GM23338 (cell line): ENCODE results near the gene PEX12. TPM values are rescaled to one million over a fixed set of nuclear protein-coding genes. Genes with fewer than 3 reads are reported as not detected.

Experiments used
- ATAC-seq: fragments of 200-7000 bp; cut with Tn5 transposase; 3 replicates; pipeline ENCODE4 v1.9.1; 2020
- DNase-seq: peaks from one replicate; pipeline ENCODE4 v3.0.0-alpha.2; 2015; ENCODE audit warnings: low spot score
- H2AFZ ChIP-seq: fragments of 200-600 bp; sonication (generic); 2 replicates; pipeline ENCODE4 v1.8.0; 2016; ENCODE audit warnings: antibody characterized with exemption, mild to moderate bottlenecking, moderate library complexity
- H3F3A ChIP-seq: fragments of 200-600 bp; sonication (generic); replicated peaks from 2 replicates; pipeline ENCODE4 v1.8.0; 2017; ENCODE audit warnings: antibody characterized with exemption, mixed run types, low read depth
- H3K27ac ChIP-seq: fragments of 200-600 bp; sonication (generic); 2 replicates; pipeline ENCODE4 v1.6.1; 2016; ENCODE audit warnings: low read depth
- H3K27me3 ChIP-seq: fragments of 200-600 bp; sonication (generic); 2 replicates; pipeline ENCODE4 v1.8.0; 2016; ENCODE audit warnings: mild to moderate bottlenecking, mixed run types, moderate library complexity; ENCODE audit not compliant: insufficient read depth
- H3K36me3 ChIP-seq: fragments of 200-600 bp; sonication (generic); 2 replicates; pipeline ENCODE4 v1.8.0; 2016; ENCODE audit warnings: mild to moderate bottlenecking; ENCODE audit not compliant: insufficient read depth
- H3K4me1 ChIP-seq: fragments of 200-600 bp; sonication (generic); 2 replicates; pipeline ENCODE4 v1.8.0; 2016; ENCODE audit warnings: mild to moderate bottlenecking, moderate library complexity; ENCODE audit not compliant: insufficient read depth
- H3K4me2 ChIP-seq: fragments of 200-600 bp; sonication (generic); 2 replicates; pipeline ENCODE4 v1.7.1; 2017; ENCODE audit warnings: mixed run types
- H3K4me3 ChIP-seq: fragments of 200-600 bp; sonication (generic); 2 replicates; pipeline ENCODE4 v1.6.1; 2016; ENCODE audit warnings: mixed run types
- H3K79me2 ChIP-seq: fragments of 200-600 bp; sonication (generic); replicated peaks from 2 replicates; pipeline ENCODE4 v1.8.0; 2017; ENCODE audit warnings: mild to moderate bottlenecking; ENCODE audit not compliant: insufficient read depth
- H3K9me2 ChIP-seq: fragments of 200-600 bp; sonication (generic); 2 replicates; pipeline ENCODE4 v1.8.0; 2017; ENCODE audit not compliant: insufficient read depth
- H4K20me1 ChIP-seq: fragments of 200-600 bp; sonication (generic); replicated peaks from 2 replicates; pipeline ENCODE4 v1.8.0; 2017; ENCODE audit warnings: mild to moderate bottlenecking; ENCODE audit not compliant: insufficient read depth
- H3K27ac Mint-ChIP-seq: 2 replicates; pipeline ENCODE4 v1.8.0; 2020; ENCODE audit warnings: inconsistent platforms, mild to moderate bottlenecking, moderate library complexity, mixed read lengths
- H3K27me3 Mint-ChIP-seq: 3 replicates; pipeline ENCODE4 v1.8.0; 2022; ENCODE audit warnings: low read depth, mild to moderate bottlenecking, moderate library complexity, mixed read lengths, inconsistent platforms; ENCODE audit not compliant: insufficient read depth, poor library complexity
- H3K36me3 Mint-ChIP-seq: 3 replicates; pipeline ENCODE4 v1.8.0; 2021; ENCODE audit warnings: low read depth, mild to moderate bottlenecking, inconsistent platforms, moderate library complexity, mixed read lengths
- H3K4me1 Mint-ChIP-seq: 3 replicates; pipeline ENCODE4 v1.8.0; 2020; ENCODE audit warnings: mild to moderate bottlenecking, inconsistent platforms, mixed read lengths
- H3K4me3 Mint-ChIP-seq: 3 replicates; pipeline ENCODE4 v1.8.0; 2021; ENCODE audit warnings: moderate library complexity, mild to moderate bottlenecking, inconsistent platforms, mixed read lengths
- H3K9me3 Mint-ChIP-seq: 3 replicates; pipeline ENCODE4 v1.8.0; 2020; ENCODE audit warnings: moderate library complexity, mild to moderate bottlenecking, inconsistent platforms, mixed read lengths
- CREB1 ChIP-seq: fragments of 250-450 bp; sonication (Bioruptor Pico); IDR thresholded peaks from 2 replicates; pipeline ENCODE4 v1.5.0; 2020; ENCODE audit warnings: low read depth, mild to moderate bottlenecking, moderate library complexity
- CTCF ChIP-seq, 2 experiments: fragments of 200-600 bp in 1 of 2; sonication (generic) in 1 of 2; conservative IDR thresholded peaks; 2 replicates each; pipeline versions ENCODE4 v1.5.1 to v1.6.1; 2016 to 2017; ENCODE audit warnings: antibody characterized with exemption in 2 of 2, low read depth in 2 of 2, mild to moderate bottlenecking in 2 of 2, moderate library complexity in 1 of 2
- EZH2 ChIP-seq: fragments of 200-600 bp; sonication (generic); IDR thresholded peaks from one replicate; pipeline ENCODE4 v1.8.0; 2017; ENCODE audit warnings: antibody characterized with exemption, mild to moderate bottlenecking, low read depth; ENCODE audit not compliant: unreplicated experiment
- EZH2phosphoT487 ChIP-seq: fragments of 200-600 bp; sonication (generic); IDR thresholded peaks from one replicate; pipeline ENCODE4 v1.8.1; 2018; ENCODE audit warnings: antibody characterized with exemption; ENCODE audit not compliant: unreplicated experiment
- JUNB ChIP-seq: IDR thresholded peaks from one replicate; pipeline ENCODE4 v1.6.1; 2016; ENCODE audit warnings: antibody characterized with exemption; ENCODE audit not compliant: unreplicated experiment
- NANOG ChIP-seq: IDR thresholded peaks from 2 replicates; pipeline ENCODE4 v1.6.1; 2016; ENCODE audit warnings: antibody characterized with exemption, borderline replicate concordance
- POLR2AphosphoS5 ChIP-seq: IDR thresholded peaks from 2 replicates; pipeline ENCODE4 v1.6.1; 2016; ENCODE audit warnings: antibody characterized with exemption, low read depth
- REST ChIP-seq: IDR thresholded peaks from one replicate; pipeline ENCODE4 v1.6.1; 2018; ENCODE audit warnings: antibody characterized with exemption; ENCODE audit not compliant: unreplicated experiment
- STAT1 ChIP-seq: IDR thresholded peaks from one replicate; pipeline ENCODE4 v1.6.1; 2016; ENCODE audit warnings: antibody characterized with exemption; ENCODE audit not compliant: unreplicated experiment
- ZNF114 ChIP-seq: fragments of 250-450 bp; sonication (Bioruptor Pico); IDR thresholded peaks from 2 replicates; pipeline ENCODE4 v1.5.0; 2020; ENCODE audit warnings: mild to moderate bottlenecking, moderate library complexity
- ZNF331 ChIP-seq: fragments of 250-450 bp; sonication (Bioruptor Pico); IDR thresholded peaks from 2 replicates; pipeline ENCODE4 v1.5.0; 2020; ENCODE audit warnings: low read depth, mild to moderate bottlenecking, moderate library complexity
- ZNF462 ChIP-seq: fragments of 250-450 bp; sonication (Bioruptor Pico); IDR thresholded peaks from 2 replicates; pipeline ENCODE4 v1.5.0; 2020; ENCODE audit warnings: mild to moderate bottlenecking, moderate library complexity
- polyA plus RNA-seq: library from polyadenylated mRNA; unstranded; fragments of >200 nt; fragmentation: Nextera tagmentation; extraction: Ambion mirVana; gene quantifications from 2 replicates; pipeline ENCODE4 v1.2.1, GENCODE V29; 2016
- total RNA-seq: library from RNA; depleted of rRNA; stranded (reverse); fragments of >200 nt; shearing (Covaris generic); gene quantifications from 2 replicates; pipeline ENCODE4 v1.2.3, GENCODE V29; 2014

PEX12 gene
- total and polyA plus RNA-seq, 2 experiments from 2014 or later, result 1.5 to 1.9 TPM

GRCh38 chr17:35575759-35576158, 2.6 kb downstream of the PEX12 start:
- TF ChIP-seq STAT1, result no peak
- TF ChIP-seq ZNF331 (CRISPR knock-in tag), result no peak
- no peak for TF ChIP-seq JUNB
- TF ChIP-seq CTCF (conservative IDR thresholded peaks at IDR 0.05; ENCODE audit: low read depth in 2 of 2), result no peak
- TF ChIP-seq EZH2phosphoT487, result no peak
- no peak for TF ChIP-seq CREB1 (CRISPR knock-in tag)
- TF ChIP-seq REST, result no peak
- TF ChIP-seq ZNF462, result no peak
- no peak for TF ChIP-seq EZH2
- TF ChIP-seq NANOG, result no peak
- TF ChIP-seq ZNF114 (CRISPR knock-in tag), result no peak
- TF ChIP-seq POLR2AphosphoS5, result no peak
- peaks cover 3% of the 10 kb centered on the region; the same call in 2 of the 3 replicates for H3K36me3 Mint-ChIP-seq
- no peak overlapping the region for H3K4me3 ChIP-seq
- no peaks in the 10 kb centered on the region for H3K9me2 ChIP-seq
- H3K27me3 Mint-ChIP-seq, result no peaks in the 10 kb centered on the region
- no peak overlapping the region for H2AFZ ChIP-seq
- no peaks in the 10 kb centered on the region for H3K27me3 ChIP-seq
- H3F3A ChIP-seq, result 0 out of 2 replicates have a peak, but pooled peaks cover 4% of the 10 kb centered on the region
- no peaks in the 10 kb centered on the region; the same call in 1 of the 2 replicates for H4K20me1 ChIP-seq
- DNase-seq (no peak), ATAC-seq (no peak)
- H3K27ac Mint-ChIP-seq, result no peak overlapping the region
- no peak overlapping the region for H3K27ac ChIP-seq
- no peaks in the 10 kb centered on the region for H3K9me3 Mint-ChIP-seq
- H3K4me1 ChIP-seq, result peaks cover 3% of the 10 kb centered on the region; the same call in 1 of the 2 replicates
- H3K79me2 ChIP-seq, result peaks cover 21% of the 10 kb centered on the region
- peaks cover 7% of the 10 kb centered on the region; the same call in 1 of the 2 replicates for H3K36me3 ChIP-seq
- no peak overlapping the region; the same call in 2 of the 3 replicates for H3K4me3 Mint-ChIP-seq
- no peak overlapping the region for H3K4me2 ChIP-seq
- no peaks in the 10 kb centered on the region; the same call in 2 of the 3 replicates for H3K4me1 Mint-ChIP-seq
